Activated effector memory CD4-positive, alpha-beta T cell treated with anti-CD3 and anti-CD28 coated beads, Interleukin-2, amount 50 U/mL, for 16 hours (primary cell): ENCODE data around the gene OR2V1.
"Not testable (repeated sequence)": the region's sequence is repeated elsewhere in the genome, so short reads cannot be mapped to it uniquely, and the experiment has no call there.

Experiments
- DNase-seq: peaks from one replicate; pipeline ENCODE4 v3.0.0-alpha.2; 2020

Gene OR2V1

GRCh38 chr5:181101930-181102674 lies 28.9 kb downstream of the OR2V1 start:
- not testable (repeated sequence) for DNase-seq

GRCh38 chr5:181101030-181101641 lies 29.8 kb downstream of the OR2V1 start:
- not testable (repeated sequence) for DNase-seq

GRCh38 chr5:181100121-181100875 lies 30.7 kb downstream of the OR2V1 start:
- DNase-seq: no peak

GRCh38 chr5:181099602-181100086 lies 31.3 kb downstream of the OR2V1 start:
- DNase-seq: no peak

GRCh38 chr5:181098762-181099601 lies 32.0 kb downstream of the OR2V1 start:
- DNase-seq: no peak

- DNase-seq: not testable (repeated sequence)
These were observed 33.0 kb downstream of the OR2V1 start for GRCh38 chr5:181097759-181098491.

GRCh38 chr5:181097383-181097753 lies 33.6 kb downstream of the OR2V1 start:
- DNase-seq: not testable (repeated sequence)

GRCh38 chr5:181096721-181097382 lies 34.1 kb downstream of the OR2V1 start:
- not testable (repeated sequence) for DNase-seq

GRCh38 chr5:181095162-181095561 lies 35.8 kb downstream of the OR2V1 start:
- DNase-seq: not testable (repeated sequence)

GRCh38 chr5:181092428-181092827 lies 38.5 kb downstream of the OR2V1 start:
- DNase-seq: no peak

GRCh38 chr5:181088289-181088688 lies 42.7 kb downstream of the OR2V1 start:
- no peak for DNase-seq

- DNase-seq: no peak
These were observed 43.7 kb downstream of the OR2V1 start for GRCh38 chr5:181087309-181087708.

GRCh38 chr5:181086884-181087205 lies 44.1 kb downstream of the OR2V1 start:
- DNase-seq: no peak

GRCh38 chr5:181086026-181086883 lies 44.7 kb downstream of the OR2V1 start:
- DNase-seq: no peak

- no peak for DNase-seq
These were observed 46.3 kb downstream of the OR2V1 start for GRCh38 chr5:181084621-181085195.

- DNase-seq: no peak
These were observed 49.0 kb downstream of the OR2V1 start for GRCh38 chr5:181081989-181082388.

- no peak for DNase-seq
These were observed 54.0 kb downstream of the OR2V1 start for GRCh38 chr5:181076920-181077319.
